AG04450 (cell line): Measurements from ENCODE around the gene HOPX. TPM values are rescaled to one million over a fixed set of nuclear protein-coding genes. Genes with fewer than 3 reads are reported as not detected.
"Not testable (repeated sequence)": the region's sequence is repeated elsewhere in the genome, so short reads cannot be mapped to it uniquely, and the experiment has no call there.

Experiments used
- CTCF ChIA-PET: fragments of 300-600, 350-600 bp; formaldehyde crosslinking; extraction: SDS; loops from one replicate; lab custom pipeline; 2022; ENCODE audit warnings: antibody characterized with exemption, inconsistent platforms; lab: Charles Lee
- POLR2A ChIA-PET: fragments of 350-600 bp; formaldehyde crosslinking; extraction: SDS; loops from one replicate; lab custom pipeline; 2021; ENCODE audit warnings: antibody characterized with exemption, inconsistent platforms; lab: Yijun Ruan, JAX
- DNase-seq: peaks from one replicate; pipeline ENCODE4 v3.0.0-alpha.2; 2011; ENCODE audit warnings: low read depth, low spot score
- H3K27ac ChIP-seq: one replicate; pipeline ENCODE4 v1.5.1; 2012; ENCODE audit warnings: low read depth, low read length, control low read depth
- H3K27me3 ChIP-seq: one replicate; pipeline ENCODE4 v1.6.0; 2012; ENCODE audit warnings: low read length; ENCODE audit not compliant: control insufficient read depth, insufficient read depth
- H3K4me3 ChIP-seq: 2 replicates; pipeline ENCODE4 v1.5.1; 2011; ENCODE audit warnings: mild to moderate bottlenecking, low read depth, low read length, control low read depth
- H3K9me3 ChIP-seq: 2 replicates; pipeline ENCODE4 v1.5.1; 2012; ENCODE audit warnings: low read length; ENCODE audit not compliant: control insufficient read depth, insufficient read depth
- CTCF ChIP-seq: IDR thresholded peaks from 2 replicates; pipeline ENCODE4 v1.5.1; 2011; ENCODE audit warnings: low read depth, low read length, control low read depth, inconsistent platforms
- polyA plus RNA-seq: library from polyadenylated mRNA; depleted of rRNA; stranded (reverse); fragments of >200 nt; gene quantifications from 2 replicates; pipeline ENCODE4 v1.2.3, GENCODE V29; 2011

HOPX gene
- polyA plus RNA-seq, 1 experiment: 2.9 TPM

GRCh38 chr4:56637154-56637553 is 43.9 kb downstream of the HOPX start:
- POLR2A ChIA-PET: no interaction called here
- no peak for TF ChIP-seq CTCF
- no peak for DNase-seq
- Histone ChIP-seq H3K9me3 (no peaks in the 10 kb centered on the region; the same call in 1 of the 2 replicates), H3K27ac (no peak overlapping the region), H3K4me3 (no peak overlapping the region), H3K27me3 (no peaks in the 10 kb centered on the region)
- CTCF ChIA-PET: no interaction called here

GRCh38 chr4:56634954-56635353 is 46.1 kb downstream of the HOPX start:
- POLR2A ChIA-PET, H3K27me3 ChIP-seq, H3K27ac ChIP-seq, CTCF ChIA-PET, H3K9me3 ChIP-seq, DNase-seq, H3K4me3 ChIP-seq: not testable (repeated sequence)

DNA sequence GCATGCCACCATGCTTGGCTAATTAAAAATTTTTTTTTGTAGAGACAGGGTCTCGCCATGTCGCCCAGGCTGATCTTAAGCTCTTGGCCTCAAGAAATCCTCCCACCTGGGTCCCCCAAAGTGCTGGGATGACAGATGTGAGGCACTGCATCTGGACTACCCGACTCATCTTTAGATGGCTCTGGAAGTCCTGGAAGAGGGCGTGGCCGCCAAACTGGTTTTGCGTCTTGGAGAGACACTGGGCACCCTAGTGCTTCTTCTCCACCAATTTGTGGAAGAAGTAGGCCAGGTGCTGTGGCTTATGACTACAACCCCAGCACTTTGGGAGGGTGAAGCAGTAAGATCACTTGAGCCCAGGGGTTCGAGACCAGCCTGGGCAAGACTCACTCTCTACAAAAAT is 47.6 kb downstream of the HOPX start:
- no peak overlapping the region for H3K27ac ChIP-seq
- no peaks in the 10 kb centered on the region; the same call in 1 of the 2 replicates for H3K9me3 ChIP-seq
- H3K4me3 ChIP-seq: no peak overlapping the region
- H3K27me3 ChIP-seq: no peaks in the 10 kb centered on the region
- TF ChIP-seq CTCF: no peak
- POLR2A ChIA-PET: interaction anchor here (0.9 kb wide), 1 partner anchor 8 kb away, joined by 3 read pairs; no protein-coding TSS in a partner anchor
- CTCF ChIA-PET: interaction anchor here (1.2 to 1.5 kb wide), 2 partner anchors 7 to 14 kb away, joined by 4 to 8 read pairs; no protein-coding TSS in a partner anchor
- no peak for DNase-seq

DNA sequence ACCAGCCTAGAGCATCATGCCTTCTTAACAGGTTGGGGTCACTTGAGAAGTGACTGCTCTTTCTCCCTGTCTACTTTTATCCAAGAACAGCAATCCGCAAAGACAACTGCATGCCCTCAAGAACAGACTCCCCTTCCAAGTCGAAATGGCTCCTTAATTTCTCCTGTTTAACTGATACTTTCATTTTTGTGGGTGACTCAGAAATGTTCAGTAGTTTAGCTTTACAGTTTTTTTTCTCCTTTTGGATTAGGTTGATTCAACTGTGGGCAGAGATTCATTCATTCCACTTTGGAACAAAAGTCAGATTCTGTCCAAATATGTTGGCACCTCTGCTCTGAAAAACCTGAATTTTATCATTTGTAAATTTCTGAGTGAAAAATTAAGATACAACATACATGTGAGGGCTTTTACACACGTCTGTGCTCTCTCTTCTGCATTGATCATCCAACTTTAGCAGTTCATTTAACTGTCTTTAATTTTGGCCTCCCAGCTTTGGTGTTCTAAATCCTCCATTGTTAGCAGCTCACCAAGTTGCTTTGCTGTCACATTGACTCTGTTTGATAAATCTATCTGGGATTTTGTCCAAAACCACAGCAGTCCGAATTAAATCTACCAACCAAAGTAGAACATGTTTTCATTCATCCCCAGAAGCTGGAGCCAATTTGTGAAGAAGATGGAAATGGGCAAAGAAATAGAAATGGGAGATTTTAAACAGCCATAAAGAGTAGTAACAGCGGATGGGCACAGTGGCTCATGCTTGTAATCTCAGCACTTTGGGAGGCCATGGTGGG is 50.0 kb downstream of the HOPX start:
- Histone ChIP-seq H3K9me3 (peaks cover 6% of the 10 kb centered on the region), H3K27ac (no peak overlapping the region), H3K4me3 (no peak overlapping the region), H3K27me3 (no peaks in the 10 kb centered on the region)
- ChIA-PET CTCF (interaction anchor here (0.9 to 2.2 kb wide), 3 partner anchors 10 to 55 kb away, joined by 3 to 8 read pairs (median 8); no protein-coding TSS in a partner anchor), POLR2A (interaction anchor here (0.5 to 0.8 kb wide), 2 partner anchors 10 to 124 kb away, joined by 3 to 4 read pairs; no protein-coding TSS in a partner anchor)
- no peak for TF ChIP-seq CTCF
- no peak for DNase-seq

GRCh38 chr4:56628592-56628991 is 52.5 kb downstream of the HOPX start:
- POLR2A ChIA-PET: no interaction called here
- H3K9me3 ChIP-seq: peaks cover 20% of the 10 kb centered on the region
- no peaks in the 10 kb centered on the region for H3K27me3 ChIP-seq
- TF ChIP-seq CTCF: no peak
- no peak overlapping the region for H3K4me3 ChIP-seq
- DNase-seq: no peak
- H3K27ac ChIP-seq: no peak overlapping the region
- CTCF ChIA-PET: interaction anchor here (1.2 to 2.0 kb wide), 2 partner anchors 10 to 13 kb away, joined by 3 to 14 read pairs; no protein-coding TSS in a partner anchor
